Smooth muscle cell (in vitro differentiated cells): ENCODE results near the gene OPRL1. TPM values are rescaled to one million over a fixed set of nuclear protein-coding genes. Genes with fewer than 3 reads are reported as not detected.

Source experiments
- DNase-seq: peaks from one replicate; lab custom pipeline; 2025; ENCODE audit not compliant: unreplicated experiment; lab: John Stamatoyannopoulos, UW
- H2AFZ ChIP-seq: fragments of 200-600 bp; sonication (generic); 2 replicates; pipeline ENCODE4 v1.6.0; 2016; ENCODE audit warnings: antibody characterized with exemption, low read depth, mild to moderate bottlenecking
- H3F3A ChIP-seq: fragments of 200-600 bp; sonication (generic); 2 replicates; pipeline ENCODE4 v1.6.0; 2017; ENCODE audit warnings: antibody characterized with exemption, low read depth
- H3K27ac ChIP-seq: fragments of 200-600 bp; sonication (generic); 2 replicates; pipeline ENCODE4 v1.5.1; 2016; ENCODE audit warnings: low read depth, mild to moderate bottlenecking
- H3K27me3 ChIP-seq: fragments of 200-600 bp; sonication (generic); 2 replicates; pipeline ENCODE4 v1.6.1; 2016; ENCODE audit warnings: low read depth, mild to moderate bottlenecking
- H3K36me3 ChIP-seq: fragments of 200-600 bp; sonication (generic); 2 replicates; pipeline ENCODE4 v1.5.1; 2016; ENCODE audit warnings: low read depth
- H3K4me1 ChIP-seq: fragments of 200-600 bp; sonication (generic); 2 replicates; pipeline ENCODE4 v1.5.1; 2016; ENCODE audit warnings: low read depth
- H3K4me2 ChIP-seq: fragments of 200-600 bp; sonication (generic); 2 replicates; pipeline ENCODE4 v1.6.0; 2016; ENCODE audit warnings: mild to moderate bottlenecking
- H3K4me3 ChIP-seq: fragments of 200-600 bp; sonication (generic); 2 replicates; pipeline ENCODE4 v1.5.1; 2016; ENCODE audit warnings: mild to moderate bottlenecking
- H3K79me2 ChIP-seq: fragments of 200-600 bp; sonication (generic); 2 replicates; pipeline ENCODE4 v1.6.0; 2016; ENCODE audit warnings: low read depth, mild to moderate bottlenecking
- H3K9ac ChIP-seq: fragments of 200-600 bp; sonication (generic); 2 replicates; pipeline ENCODE4 v1.6.0; 2016; ENCODE audit warnings: low read depth
- H3K9me3 ChIP-seq: fragments of 200-600 bp; sonication (generic); replicated peaks from 2 replicates; pipeline ENCODE4 v1.5.1; 2016; ENCODE audit warnings: low read depth
- H4K20me1 ChIP-seq: fragments of 200-600 bp; sonication (generic); 2 replicates; pipeline ENCODE4 v1.6.0; 2016; ENCODE audit warnings: low read depth
- CTCF ChIP-seq: fragments of 200-600 bp; sonication (generic); IDR thresholded peaks from 2 replicates; pipeline ENCODE4 v1.5.1; 2017; ENCODE audit warnings: borderline replicate concordance, mild to moderate bottlenecking, antibody characterized with exemption; ENCODE audit not compliant: insufficient read depth, poor library complexity, severe bottlenecking
- WGBS: methylation state at CpG from one replicate; pipeline ENCODE4 v1.1.7; 2016; ENCODE audit warnings: low lambda C conversion rate; 5-methylcytosine and 5-hydroxymethylcytosine counted together
- polyA plus RNA-seq: library from polyadenylated mRNA; unstranded; fragments of >200 nt; fragmentation: Nextera tagmentation; extraction: Ambion mirVana; gene quantifications from 2 replicates; pipeline ENCODE4 v1.2.1, GENCODE V29; 2016
- total RNA-seq: library from RNA; depleted of rRNA; stranded (reverse); fragments of >200 nt; gene quantifications from 2 replicates; pipeline ENCODE4 v1.2.3, GENCODE V29; 2014

The OPRL1 gene
- total and polyA plus RNA-seq, 2 experiments from 2014 or later, result 3.1 to 6.4 TPM

DNA sequence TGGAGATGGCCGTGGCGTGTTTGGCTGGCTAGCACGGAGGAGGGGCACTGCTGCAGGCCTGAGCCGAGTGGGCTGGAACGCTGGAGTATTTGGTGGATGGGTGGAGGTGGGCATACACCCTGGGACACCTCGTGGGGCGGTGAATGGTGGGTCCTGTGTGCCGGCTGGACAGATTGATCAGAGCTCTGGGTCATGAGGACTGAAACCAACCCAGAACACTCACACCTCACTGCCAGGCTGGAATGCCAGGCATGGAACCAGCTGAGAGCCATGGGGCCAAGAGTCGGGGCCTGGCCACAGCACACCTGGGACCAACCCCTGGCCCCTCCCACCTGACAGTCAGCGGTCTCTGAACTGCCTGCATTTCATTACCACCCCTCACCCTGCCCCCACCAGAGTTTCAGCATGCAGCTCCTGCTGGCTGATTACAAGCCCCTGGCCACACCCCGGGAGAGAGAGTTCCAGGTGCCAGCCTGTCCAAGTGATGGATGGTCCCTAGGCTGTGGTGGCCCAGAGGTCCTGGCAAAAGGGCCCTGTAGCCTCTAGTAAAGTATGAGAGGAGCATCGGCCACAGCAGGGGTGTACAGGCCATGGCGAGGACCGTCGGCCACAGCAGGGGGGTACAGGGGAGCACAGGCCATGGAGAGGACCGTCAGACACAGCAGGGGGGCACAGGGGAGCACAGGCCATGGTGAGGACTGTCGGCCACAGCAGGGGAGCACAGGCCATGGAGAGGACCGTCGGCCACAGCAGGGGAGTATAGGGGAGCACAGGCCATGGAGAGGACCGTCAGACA is 24.2 kb downstream of the OPRL1 start:
- Histone ChIP-seq H3K27ac (no peak overlapping the region), H3K4me3 (no peak overlapping the region), H4K20me1 (no peaks in the 10 kb centered on the region), H2AFZ (no peak overlapping the region), H3K9ac (no peak overlapping the region), H3K4me2 (no peak overlapping the region), H3K4me1 (no peaks in the 10 kb centered on the region), H3K36me3 (no peaks in the 10 kb centered on the region), H3K79me2 (no peaks in the 10 kb centered on the region), H3F3A (no peaks in the 10 kb centered on the region), H3K9me3 (no peaks in the 10 kb centered on the region), H3K27me3 (peaks cover 30% of the 10 kb centered on the region)
- DNase-seq, result no peak
- 87% methylated on average over 20 of the region's 20 CpGs for WGBS
- no peak for TF ChIP-seq CTCF

DNA sequence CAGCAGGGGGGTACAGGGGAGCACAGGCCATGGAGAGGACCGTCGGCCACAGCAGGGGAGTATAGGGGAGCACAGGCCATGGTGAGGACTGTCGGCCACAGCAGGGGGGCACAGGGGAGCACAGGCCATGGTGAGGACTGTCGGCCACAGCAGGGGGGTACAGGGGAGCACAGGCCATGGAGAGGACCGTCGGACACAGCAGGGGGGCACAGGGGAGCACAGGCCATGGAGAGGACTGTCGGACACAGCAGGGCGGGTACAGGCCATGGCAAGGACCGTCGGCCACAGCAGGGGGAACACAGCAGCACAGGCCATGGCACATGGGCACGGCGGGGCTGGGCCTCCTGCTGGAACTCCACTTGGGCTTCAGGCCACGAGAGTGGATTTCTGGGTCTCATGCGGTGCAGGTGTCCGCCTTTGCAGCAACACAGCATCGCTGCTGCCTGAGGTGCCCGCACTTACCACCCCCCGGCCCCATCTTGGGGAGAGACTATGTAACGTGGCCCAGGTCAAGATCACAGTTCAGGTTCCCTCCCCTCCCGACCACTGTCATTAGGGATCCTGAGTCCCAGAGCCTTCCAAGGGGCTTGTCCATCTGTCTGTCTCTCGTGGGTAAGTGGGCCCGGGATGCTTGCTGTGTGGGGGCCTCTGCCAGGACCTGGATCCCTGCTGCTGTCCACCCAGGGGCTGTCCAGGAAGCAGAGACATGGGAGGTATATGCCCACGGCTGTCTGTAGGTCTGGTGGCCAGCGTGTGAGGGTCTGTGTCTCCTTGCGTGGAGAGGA is 25.0 kb downstream of the OPRL1 start:
- Histone ChIP-seq H3K27me3 (peaks cover 30% of the 10 kb centered on the region), H3K4me3 (no peak overlapping the region), H2AFZ (no peak overlapping the region), H3K79me2 (no peaks in the 10 kb centered on the region), H3K4me2 (no peak overlapping the region), H3K9ac (no peak overlapping the region), H3K9me3 (no peaks in the 10 kb centered on the region), H3K27ac (no peak overlapping the region), H3F3A (no peaks in the 10 kb centered on the region), H4K20me1 (no peaks in the 10 kb centered on the region), H3K36me3 (no peaks in the 10 kb centered on the region), H3K4me1 (no peaks in the 10 kb centered on the region)
- DNase-seq, result no peak
- WGBS, result 92% methylated on average over 25 of the region's 25 CpGs
- no peak for TF ChIP-seq CTCF

DNA sequence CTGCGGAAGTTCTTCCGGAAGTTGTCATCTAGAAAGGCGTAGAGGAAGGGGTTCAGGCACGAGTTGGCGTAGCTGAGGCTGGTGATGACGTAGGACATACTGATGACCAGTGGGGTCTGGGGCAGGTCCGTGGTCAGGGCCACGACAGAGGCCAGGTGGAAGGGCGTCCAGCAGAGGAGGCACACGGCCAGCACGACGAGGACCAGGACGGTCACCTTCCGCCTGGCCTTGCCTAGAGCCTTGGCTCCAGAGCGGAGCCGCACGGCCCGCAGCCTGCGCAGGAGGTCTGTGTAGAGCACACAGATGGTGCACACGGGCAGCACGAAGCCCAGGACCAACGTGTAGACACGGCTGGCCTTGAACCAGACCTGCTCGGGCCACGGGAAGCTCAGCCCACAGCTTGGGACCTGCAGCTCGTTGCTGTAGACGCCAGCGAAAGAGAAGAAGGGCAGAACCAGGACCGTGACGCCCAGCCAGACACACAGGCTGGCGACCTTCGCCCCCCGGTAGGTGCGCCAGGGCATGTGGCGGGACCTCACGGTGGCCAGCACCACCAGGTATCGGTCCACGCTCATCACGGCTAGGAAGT is 26.1 kb downstream of the OPRL1 start:
- no peaks in the 10 kb centered on the region for H3F3A ChIP-seq
- no peak for DNase-seq
- no peak for TF ChIP-seq CTCF
- H3K27ac ChIP-seq, result no peak overlapping the region
- H3K4me1 ChIP-seq, result no peaks in the 10 kb centered on the region
- H3K79me2 ChIP-seq, result no peaks in the 10 kb centered on the region
- WGBS, result 95% methylated on average over 39 of the region's 39 CpGs
- H3K4me3 ChIP-seq, result no peak overlapping the region
- H3K27me3 ChIP-seq, result peaks cover 27% of the 10 kb centered on the region
- H3K9me3 ChIP-seq, result no peaks in the 10 kb centered on the region
- H2AFZ ChIP-seq, result no peak overlapping the region
- no peaks in the 10 kb centered on the region for H3K36me3 ChIP-seq
- no peak overlapping the region for H3K9ac ChIP-seq
- H4K20me1 ChIP-seq, result no peaks in the 10 kb centered on the region
- no peak overlapping the region for H3K4me2 ChIP-seq
